ENCODE results near the gene CDCA5.
"Not testable (repeated sequence)": the region's sequence is repeated elsewhere in the genome, so short reads cannot be mapped to it uniquely, and the experiment has no call there.

CDCA5 gene

GRCh38 chr11:65118891-65119669 lies 35.2 kb upstream of the CDCA5 start:
- DNase-seq, result not testable (repeated sequence)

- DNase-seq, result no peak
These were observed 34.4 kb upstream of the CDCA5 start for GRCh38 chr11:65118097-65118837.

GRCh38 chr11:65117206-65118096 lies 33.6 kb upstream of the CDCA5 start, which contains the start of gene ZNHIT2:
Gene ZNHIT2 (minus strand): TSS chr11:65117701. CDS start chr11:65117653, 48 bp downstream.
- DNase-seq, result peak; percentile 100

GRCh38 chr11:65116370-65117205 lies 32.7 kb upstream of the CDCA5 start:
- peak; percentile 6 for DNase-seq

- DNase-seq, result no peak
These were observed 31.7 kb upstream of the CDCA5 start for GRCh38 chr11:65115361-65116082.

GRCh38 chr11:65114538-65115171 lies 30.8 kb upstream of the CDCA5 start:
- no peak for DNase-seq

- DNase-seq, result no peak
These were observed 30.0 kb upstream of the CDCA5 start for GRCh38 chr11:65113839-65114238.

GRCh38 chr11:65113361-65113756 lies 29.5 kb upstream of the CDCA5 start:
- no peak for DNase-seq

- DNase-seq, result peak; percentile 30
These were observed 28.9 kb upstream of the CDCA5 start for GRCh38 chr11:65112546-65113360.

GRCh38 chr11:65111744-65112545 lies 28.1 kb upstream of the CDCA5 start, which contains the start of gene TM7SF2:
Gene TM7SF2 (plus strand): TSS chr11:65111872. CDS start chr11:65112016, 144 bp downstream.
- DNase-seq, result peak; percentile 98

GRCh38 chr11:65111159-65111743 lies 27.4 kb upstream of the CDCA5 start:
- DNase-seq, result no peak

GRCh38 chr11:65110354-65110861 lies 26.6 kb upstream of the CDCA5 start:
- DNase-seq, result peak; percentile 77

- no peak for DNase-seq
These were observed 25.7 kb upstream of the CDCA5 start for GRCh38 chr11:65109231-65110198.

GRCh38 chr11:65108469-65109123 lies 24.8 kb upstream of the CDCA5 start:
- DNase-seq, result no peak

- no peak for DNase-seq
These were observed 24.1 kb upstream of the CDCA5 start for GRCh38 chr11:65107751-65108468.

GRCh38 chr11:65107078-65107477 lies 23.2 kb upstream of the CDCA5 start:
- DNase-seq, result no peak
